ENCODE results near the gene DENND4C.

DENND4C gene

DNA sequence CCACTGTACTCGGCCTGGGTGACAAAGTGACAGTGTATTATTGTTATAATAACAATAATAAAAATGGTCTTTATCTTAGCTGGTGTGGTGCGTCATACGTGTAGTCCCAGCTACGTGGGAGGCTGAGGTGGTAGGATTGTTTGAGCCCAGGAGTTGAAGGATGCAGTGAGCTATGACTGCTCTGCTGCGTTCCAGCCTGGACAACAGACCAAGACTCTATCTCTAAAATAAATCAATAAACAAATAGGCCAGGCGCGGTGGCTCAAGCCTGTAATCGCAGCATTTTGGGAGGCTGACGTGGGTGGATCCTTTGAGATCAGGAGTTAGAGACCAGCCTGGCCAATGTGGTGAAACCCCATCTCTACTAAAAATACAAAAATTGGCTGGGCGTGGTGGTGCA is 9.2 kb upstream of the DENND4C start:
- H3K27ac ChIP-seq (ENCODE audit: low read depth, low read length, poor library complexity, severe bottlenecking) = no peak overlapping the region

DNA sequence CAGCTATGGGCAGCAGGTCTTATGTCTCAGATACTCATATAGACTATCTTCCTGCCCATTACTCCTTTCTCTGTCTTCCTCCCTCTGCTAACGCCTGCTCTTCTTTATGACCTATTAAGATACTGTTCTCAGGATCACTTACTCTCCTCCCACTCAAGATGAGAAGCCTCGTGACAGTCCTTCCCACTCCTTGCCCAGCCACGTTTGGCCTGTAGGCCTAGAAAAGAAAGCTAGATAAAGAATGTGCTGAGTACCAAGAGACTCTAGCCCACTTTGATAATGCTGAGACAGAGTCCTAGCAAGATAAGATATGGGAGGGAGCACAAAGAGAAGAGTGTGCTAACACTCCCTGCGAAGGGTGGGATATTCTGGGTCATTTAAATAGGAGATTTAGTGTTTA is 6.8 kb upstream of the DENND4C start:
- H2AFZ ChIP-seq (ENCODE audit: low read length) = no peak overlapping the region
- H3F3A ChIP-seq (ENCODE audit: insufficient read depth, low read length) = no peaks in the 10 kb centered on the region
- no peak for TF ChIP-seq EZH2 (IDR thresholded peaks at IDR 0.05; ENCODE audit: borderline replicate concordance, low read length)
- TF ChIP-seq, protein P1, sequence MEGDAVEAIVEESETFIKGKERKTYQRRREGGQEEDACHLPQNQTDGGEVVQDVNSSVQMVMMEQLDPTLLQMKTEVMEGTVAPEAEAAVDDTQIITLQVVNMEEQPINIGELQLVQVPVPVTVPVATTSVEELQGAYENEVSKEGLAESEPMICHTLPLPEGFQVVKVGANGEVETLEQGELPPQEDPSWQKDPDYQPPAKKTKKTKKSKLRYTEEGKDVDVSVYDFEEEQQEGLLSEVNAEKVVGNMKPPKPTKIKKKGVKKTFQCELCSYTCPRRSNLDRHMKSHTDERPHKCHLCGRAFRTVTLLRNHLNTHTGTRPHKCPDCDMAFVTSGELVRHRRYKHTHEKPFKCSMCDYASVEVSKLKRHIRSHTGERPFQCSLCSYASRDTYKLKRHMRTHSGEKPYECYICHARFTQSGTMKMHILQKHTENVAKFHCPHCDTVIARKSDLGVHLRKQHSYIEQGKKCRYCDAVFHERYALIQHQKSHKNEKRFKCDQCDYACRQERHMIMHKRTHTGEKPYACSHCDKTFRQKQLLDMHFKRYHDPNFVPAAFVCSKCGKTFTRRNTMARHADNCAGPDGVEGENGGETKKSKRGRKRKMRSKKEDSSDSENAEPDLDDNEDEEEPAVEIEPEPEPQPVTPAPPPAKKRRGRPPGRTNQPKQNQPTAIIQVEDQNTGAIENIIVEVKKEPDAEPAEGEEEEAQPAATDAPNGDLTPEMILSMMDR (IDR thresholded peaks at IDR 0.05; ENCODE audit: low read length) = no peak

More for the DNA sequence above, 9.2 kb upstream of the DENND4C start:
- Histone ChIP-seq H3K9me3 (ENCODE audit: low read length) (no peaks in the 10 kb centered on the region), H3K4me3 (ENCODE audit: low read depth, low read length, poor library complexity, severe bottlenecking) (no peak overlapping the region), H3K36me3 (ENCODE audit: insufficient read depth, low read length) (no peaks in the 10 kb centered on the region), H2AFZ (ENCODE audit: low read length) (no peak overlapping the region), H3K9me2 (ENCODE audit: low read depth, low read length) (no peaks in the 10 kb centered on the region), H3K9ac (ENCODE audit: low read length) (no peak overlapping the region), H3K4me1 (ENCODE audit: insufficient read depth, low read length, severe bottlenecking) (no peaks in the 10 kb centered on the region), H3K79me2 (ENCODE audit: insufficient read depth, low read length) (no peaks in the 10 kb centered on the region), H3K27me3 (ENCODE audit: insufficient read depth, low read length) (no peaks in the 10 kb centered on the region), H4K20me1 (ENCODE audit: insufficient read depth, low read length) (no peaks in the 10 kb centered on the region), H3K4me2 (ENCODE audit: low read length) (no peak overlapping the region), H3F3A (ENCODE audit: insufficient read depth, low read length) (no peaks in the 10 kb centered on the region)
- TF ChIP-seq EZH2 (IDR thresholded peaks at IDR 0.05; ENCODE audit: borderline replicate concordance, low read length) = no peak
- TF ChIP-seq, protein P1 (IDR thresholded peaks at IDR 0.05; ENCODE audit: low read length) = no peak

DNA sequence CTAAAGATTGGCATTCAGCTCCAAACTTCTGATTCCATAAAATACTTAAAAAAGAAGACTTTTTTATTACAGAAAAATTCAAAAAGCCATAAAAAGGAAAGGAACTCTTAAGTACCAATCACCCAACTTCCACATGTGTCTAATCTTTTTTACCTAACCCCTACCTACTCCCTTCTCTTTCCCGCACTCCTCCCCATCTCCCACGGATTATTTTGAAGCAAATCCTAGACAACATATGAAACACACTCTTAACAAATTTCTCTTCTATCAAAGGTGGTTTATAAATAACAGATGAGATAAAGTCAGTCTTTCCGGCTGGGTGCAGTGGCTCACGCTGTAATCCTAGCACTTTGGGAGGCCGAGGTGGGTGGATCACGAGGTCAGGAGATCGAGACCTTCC is 5.9 kb upstream of the DENND4C start:
- Histone ChIP-seq H3F3A (ENCODE audit: insufficient read depth, low read length) (no peaks in the 10 kb centered on the region), H3K9me2 (ENCODE audit: low read depth, low read length) (no peaks in the 10 kb centered on the region), H3K36me3 (ENCODE audit: insufficient read depth, low read length) (no peaks in the 10 kb centered on the region), H3K27ac (ENCODE audit: low read depth, low read length, poor library complexity, severe bottlenecking) (no peak overlapping the region), H4K20me1 (ENCODE audit: insufficient read depth, low read length) (no peaks in the 10 kb centered on the region), H3K9ac (ENCODE audit: low read length) (no peak overlapping the region), H3K4me2 (ENCODE audit: low read length) (no peak overlapping the region), H3K79me2 (ENCODE audit: insufficient read depth, low read length) (no peaks in the 10 kb centered on the region), H3K4me1 (ENCODE audit: insufficient read depth, low read length, severe bottlenecking) (peaks cover 5% of the 10 kb centered on the region), H2AFZ (ENCODE audit: low read length) (no peak overlapping the region), H3K9me3 (ENCODE audit: low read length) (no peaks in the 10 kb centered on the region), H3K4me3 (ENCODE audit: low read depth, low read length, poor library complexity, severe bottlenecking) (no peak overlapping the region), H3K27me3 (ENCODE audit: insufficient read depth, low read length) (no peaks in the 10 kb centered on the region)
- TF ChIP-seq, protein P1 (IDR thresholded peaks at IDR 0.05; ENCODE audit: low read length) = no peak
- no peak for TF ChIP-seq EZH2 (IDR thresholded peaks at IDR 0.05; ENCODE audit: borderline replicate concordance, low read length)

More for the DNA sequence above, 6.8 kb upstream of the DENND4C start:
- Histone ChIP-seq H3K27ac (ENCODE audit: low read depth, low read length, poor library complexity, severe bottlenecking) (no peak overlapping the region), H3K36me3 (ENCODE audit: insufficient read depth, low read length) (no peaks in the 10 kb centered on the region), H4K20me1 (ENCODE audit: insufficient read depth, low read length) (no peaks in the 10 kb centered on the region), H3K27me3 (ENCODE audit: insufficient read depth, low read length) (no peaks in the 10 kb centered on the region), H3K9me3 (ENCODE audit: low read length) (no peaks in the 10 kb centered on the region), H3K4me3 (ENCODE audit: low read depth, low read length, poor library complexity, severe bottlenecking) (no peak overlapping the region), H3K9me2 (ENCODE audit: low read depth, low read length) (no peaks in the 10 kb centered on the region), H3K4me2 (ENCODE audit: low read length) (no peak overlapping the region), H3K4me1 (ENCODE audit: insufficient read depth, low read length, severe bottlenecking) (no peaks in the 10 kb centered on the region), H3K79me2 (ENCODE audit: insufficient read depth, low read length) (no peaks in the 10 kb centered on the region), H3K9ac (ENCODE audit: low read length) (no peak overlapping the region)

Measured in OCI-LY1 (cell line).